Erythroblast (primary cell): Measurements from ENCODE around the gene LMBRD2.

ENCODE experiments used
- DNase-seq, 2 experiments: peaks; one replicate each; lab custom pipeline; 2025; lab: John Stamatoyannopoulos, UW
- GATA1 ChIP-seq: IDR thresholded peaks from 2 replicates; pipeline ENCODE4 v1.6.1; 2011; ENCODE audit warnings: low read depth, mild to moderate bottlenecking, control low read depth, low read length, moderate library complexity
- POLR2A ChIP-seq: IDR thresholded peaks from 2 replicates; pipeline ENCODE4 v1.6.1; 2011; ENCODE audit warnings: mild to moderate bottlenecking, low read length

LMBRD2 gene

DNA sequence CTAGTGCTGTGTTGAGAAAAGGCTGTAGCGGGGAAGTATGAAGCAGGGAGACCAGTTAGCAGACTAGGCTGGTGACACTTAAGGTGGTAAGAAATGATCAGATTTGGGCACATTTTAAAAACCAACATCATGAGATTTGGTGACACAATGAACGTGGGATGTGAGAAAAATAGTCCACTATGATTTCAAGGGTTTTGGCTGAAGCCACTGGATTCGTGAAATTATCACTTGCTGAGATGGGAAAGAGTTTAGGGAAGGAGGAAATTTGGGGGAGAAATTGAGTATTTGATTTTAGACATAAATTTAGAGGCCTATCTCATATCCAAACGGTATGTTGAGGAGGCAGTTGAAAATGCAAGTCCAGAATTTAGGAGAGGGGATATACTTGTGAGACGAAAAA, 23.4 kb upstream of the LMBRD2 start:
- TF ChIP-seq POLR2A (no peak), GATA1 (no peak)
- DNase-seq, result no peak

DNA sequence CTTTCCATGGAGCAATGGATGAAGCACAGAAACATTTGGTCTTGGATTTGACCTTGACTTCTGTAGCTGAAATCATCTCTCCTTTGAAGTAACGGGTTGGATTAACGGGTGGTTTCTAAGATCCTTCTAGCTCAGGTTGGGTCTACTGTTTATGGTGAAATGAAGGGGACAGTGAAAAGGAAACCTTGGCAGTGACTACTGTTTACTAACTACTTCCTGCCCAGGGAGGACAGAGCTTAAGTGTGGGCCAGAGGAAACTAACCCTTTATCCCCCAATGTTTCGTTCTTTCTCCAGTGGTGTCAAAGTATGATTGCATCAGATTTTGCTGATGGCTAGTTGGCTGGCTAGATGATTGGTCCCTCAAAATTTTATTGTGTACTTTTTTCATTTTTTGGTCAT, 22.4 kb upstream of the LMBRD2 start:
- DNase-seq, result no peak
- no peak for TF ChIP-seq GATA1
- no peak for TF ChIP-seq POLR2A

DNA sequence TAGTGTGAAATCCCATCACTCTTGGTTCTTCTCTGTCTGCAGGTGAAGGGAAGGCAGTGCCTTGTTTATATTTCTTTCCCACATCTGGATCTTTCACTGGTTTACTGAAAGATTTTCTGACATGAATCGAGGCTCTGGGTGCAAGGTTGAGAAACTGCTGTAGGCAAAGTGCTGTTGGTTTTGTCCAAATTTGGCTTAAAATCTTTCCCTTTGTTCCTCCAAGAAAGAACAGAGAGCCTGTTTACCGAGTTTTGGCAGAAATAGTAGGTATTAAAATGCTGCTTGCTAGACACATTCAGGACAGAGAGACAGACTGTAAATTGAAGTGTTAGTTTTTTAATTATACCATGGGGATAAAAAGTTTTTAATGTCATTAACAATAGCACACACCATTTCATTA, 21.7 kb upstream of the LMBRD2 start:
- DNase-seq, result no peak
- no peak for TF ChIP-seq GATA1
- no peak for TF ChIP-seq POLR2A

DNA sequence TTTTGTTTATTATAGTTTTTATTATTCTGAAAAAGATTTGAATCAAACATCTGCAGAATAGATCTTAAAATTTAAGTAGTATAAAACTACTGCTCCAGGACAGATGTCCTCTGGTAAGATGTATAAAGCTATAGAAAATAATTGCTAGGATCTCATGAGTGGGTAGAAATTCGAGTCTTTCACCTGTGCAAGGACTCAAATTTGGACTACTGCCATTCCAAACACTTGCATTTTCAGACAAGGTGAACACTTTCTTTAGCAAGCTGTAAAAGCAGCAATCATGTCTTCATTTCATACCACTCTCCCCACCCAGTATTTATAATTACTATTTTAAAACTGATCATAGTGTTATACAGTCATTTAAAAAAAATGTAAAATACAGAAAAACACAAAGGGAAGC, 20.9 kb upstream of the LMBRD2 start:
- no peak for TF ChIP-seq POLR2A
- TF ChIP-seq GATA1, result no peak
- DNase-seq, result no peak

DNA sequence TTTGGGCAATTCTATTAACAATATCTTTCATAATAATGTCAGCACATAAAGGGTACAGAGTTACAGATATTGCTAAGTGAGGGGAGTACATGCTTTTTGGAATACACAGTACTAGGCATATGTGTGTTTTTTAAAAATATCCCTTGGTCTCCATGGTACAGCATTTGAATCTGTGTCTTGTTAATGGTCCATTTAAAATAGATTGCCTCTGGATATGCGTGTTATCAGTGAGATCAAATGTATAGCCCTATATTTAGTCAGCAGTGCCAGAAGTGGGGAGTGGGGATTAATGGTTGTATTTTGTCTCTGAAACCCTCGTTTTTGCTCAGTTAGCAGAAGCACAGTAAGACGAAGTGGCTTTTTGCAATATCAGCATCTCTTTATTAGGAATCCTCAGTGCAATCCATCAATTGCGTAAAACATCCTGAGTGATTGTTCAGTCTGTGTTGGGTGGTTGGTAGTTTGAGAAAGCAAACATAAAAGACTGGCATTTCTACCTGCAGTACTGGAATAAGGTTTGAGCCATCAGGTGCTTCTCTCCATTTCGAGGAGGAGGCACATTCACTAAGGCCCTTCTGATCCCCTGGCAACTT, 19.2 kb upstream of the LMBRD2 start:
- TF ChIP-seq GATA1 (no peak), POLR2A (no peak)
- no peak for DNase-seq

DNA sequence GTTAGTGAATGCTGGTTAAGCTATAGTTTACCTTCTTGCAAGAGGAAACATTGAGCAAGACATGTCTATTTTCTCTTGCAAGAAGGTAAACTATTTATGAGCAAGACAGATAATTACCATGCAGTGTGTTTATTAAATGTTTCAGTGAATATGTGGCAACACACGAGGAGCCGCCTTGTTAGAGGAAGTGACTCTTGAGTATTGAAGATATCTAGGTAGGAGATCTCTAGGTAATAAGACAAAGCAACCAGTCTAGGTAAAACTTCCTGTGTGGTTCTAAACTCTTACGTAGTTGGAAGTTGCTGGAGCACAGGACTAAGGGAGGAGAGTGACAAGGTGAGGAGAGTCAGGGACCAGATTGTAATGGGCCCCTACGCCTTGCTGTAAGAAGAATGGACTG, 17.1 kb upstream of the LMBRD2 start:
- TF ChIP-seq GATA1 (no peak), POLR2A (no peak)
- no peak for DNase-seq

GRCh38 chr5:36164461-36164860, 12.8 kb upstream of the LMBRD2 start:
- TF ChIP-seq POLR2A (no peak), GATA1 (no peak)
- no peak for DNase-seq

DNA sequence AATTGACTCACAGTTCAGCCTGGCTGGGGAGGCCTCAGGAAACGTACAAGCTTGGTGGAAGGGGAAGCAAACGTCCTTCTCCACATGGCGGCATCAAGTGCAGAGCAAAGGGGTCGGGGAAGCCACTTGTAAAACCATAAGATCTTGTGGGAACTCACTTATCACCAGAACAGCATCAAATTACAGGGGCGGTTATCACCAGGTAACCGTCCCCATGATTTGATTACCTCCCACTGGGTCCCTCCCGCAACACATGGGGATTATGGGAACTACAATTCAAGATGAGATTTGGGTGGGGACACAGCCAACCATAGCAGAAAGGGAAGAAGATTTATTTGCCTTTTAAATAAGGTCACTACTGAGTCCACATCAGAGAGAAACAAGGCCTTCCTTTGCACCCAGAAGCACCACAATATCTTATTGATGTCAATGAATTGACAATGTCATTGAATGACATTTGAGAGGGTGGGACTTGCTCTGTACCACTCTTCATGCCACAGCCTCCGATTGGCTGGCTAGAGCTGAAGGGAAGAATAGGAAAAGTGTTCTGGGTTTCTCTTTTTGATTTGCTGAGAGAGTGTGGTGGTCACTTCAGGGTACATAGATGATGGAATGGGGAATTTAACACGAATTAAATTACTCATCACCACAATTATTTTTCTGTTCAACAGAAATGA, 11.3 kb upstream of the LMBRD2 start:
- no peak for TF ChIP-seq POLR2A
- DNase-seq, result no peak

DNA sequence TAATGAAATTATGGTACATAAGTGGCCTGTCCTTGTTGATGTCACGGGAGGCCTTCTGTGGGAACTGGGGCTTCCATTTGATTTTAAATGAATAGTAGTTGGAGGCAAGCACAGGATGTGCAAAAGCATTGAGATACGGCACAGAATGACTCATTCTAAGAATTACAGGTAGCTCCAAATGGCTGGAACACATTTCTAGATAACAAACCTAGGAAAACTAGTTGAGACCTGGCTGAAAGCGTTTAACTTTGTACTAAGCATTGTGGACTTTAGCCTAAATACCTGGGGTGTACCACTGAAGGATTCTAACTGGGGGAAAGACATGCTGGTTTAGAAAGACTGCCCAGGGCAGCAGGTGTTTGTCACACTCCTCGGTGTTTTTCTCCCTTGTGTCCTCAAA, 9.7 kb upstream of the LMBRD2 start:
- TF ChIP-seq GATA1, result no peak
- TF ChIP-seq POLR2A, result no peak

GRCh38 chr5:36160617-36161016, 8.9 kb upstream of the LMBRD2 start:
- TF ChIP-seq GATA1 (no peak), POLR2A (no peak)
- DNase-seq, result no peak

More for the DNA sequence above, 9.7 kb upstream of the LMBRD2 start:
- no peak for DNase-seq

DNA sequence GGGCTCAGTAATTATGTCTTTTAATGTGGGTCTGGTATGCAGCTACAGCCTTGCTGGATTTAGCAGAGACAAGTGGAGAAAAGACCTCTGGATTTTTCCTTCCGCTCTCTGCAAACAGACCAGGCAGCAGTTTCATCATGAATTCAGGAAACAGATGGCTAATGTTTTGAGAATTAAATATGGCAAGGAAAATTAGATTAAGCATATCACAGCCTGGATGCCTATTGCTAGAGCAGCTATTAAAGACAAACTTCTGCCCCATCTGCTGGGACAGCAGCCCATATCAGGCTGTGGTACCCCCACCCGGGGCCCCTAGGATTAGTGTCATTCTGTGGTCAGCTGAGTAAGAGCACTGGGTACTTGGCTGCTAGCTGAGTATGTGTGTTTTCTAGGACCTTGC, 6.5 kb upstream of the LMBRD2 start:
- no peak for DNase-seq
- TF ChIP-seq GATA1 (no peak), POLR2A (no peak)

GRCh38 chr5:36156619-36157018, 4.9 kb upstream of the LMBRD2 start:
- DNase-seq, result no peak
- TF ChIP-seq GATA1, result no peak

DNA sequence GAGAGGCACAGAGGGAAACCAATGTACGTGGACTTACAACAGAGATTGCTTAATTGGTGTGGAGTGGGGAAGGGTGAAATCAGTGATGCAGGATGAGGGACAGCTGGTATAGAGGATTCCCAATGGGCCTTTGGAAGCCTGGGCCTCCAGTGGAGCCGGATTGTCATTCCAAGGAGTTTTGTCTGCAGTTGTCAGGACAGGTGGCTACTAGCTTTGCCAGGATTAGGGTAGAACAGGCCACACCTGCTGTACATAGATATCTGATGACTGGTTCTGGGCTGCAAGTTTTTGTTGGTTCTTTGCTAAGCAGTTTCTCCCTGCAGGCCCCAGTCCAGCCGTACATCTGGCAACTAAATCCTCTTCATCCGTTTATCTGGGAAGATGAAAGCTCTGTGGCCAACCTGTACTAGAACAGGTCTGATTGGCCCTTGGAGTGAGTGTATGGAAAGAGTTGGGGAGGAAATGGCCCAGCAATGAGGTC, 4.5 kb upstream of the LMBRD2 start:
- no peak for DNase-seq
- TF ChIP-seq POLR2A, result no peak
- TF ChIP-seq GATA1, result no peak

DNA sequence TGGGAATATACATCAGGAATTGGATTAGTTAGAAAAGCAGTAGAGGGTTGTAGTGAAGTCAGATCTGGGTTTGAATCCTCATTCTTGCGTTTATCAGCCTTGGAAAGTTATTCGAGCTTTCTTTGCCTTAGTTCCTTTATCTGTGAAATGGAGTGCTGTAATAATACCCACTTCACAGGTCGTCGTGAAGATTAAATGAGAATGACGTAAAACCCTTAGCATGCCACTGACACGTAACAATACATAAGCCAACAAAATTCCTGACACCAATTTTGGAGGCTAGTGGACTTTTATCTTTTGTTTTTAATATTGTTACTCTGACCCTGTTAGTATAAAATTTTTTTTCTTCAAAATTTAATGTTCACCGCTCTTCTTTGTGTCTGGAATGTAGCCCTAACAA, 3.6 kb upstream of the LMBRD2 start:
- no peak for DNase-seq
- no peak for TF ChIP-seq POLR2A

- no peak for DNase-seq
- TF ChIP-seq POLR2A (no peak), GATA1 (no peak)
Observed at GRCh38 chr5:36153726-36154125, 2.0 kb upstream of the LMBRD2 start.
